Measurements from ENCODE around the gene DERL3.

DNA sequence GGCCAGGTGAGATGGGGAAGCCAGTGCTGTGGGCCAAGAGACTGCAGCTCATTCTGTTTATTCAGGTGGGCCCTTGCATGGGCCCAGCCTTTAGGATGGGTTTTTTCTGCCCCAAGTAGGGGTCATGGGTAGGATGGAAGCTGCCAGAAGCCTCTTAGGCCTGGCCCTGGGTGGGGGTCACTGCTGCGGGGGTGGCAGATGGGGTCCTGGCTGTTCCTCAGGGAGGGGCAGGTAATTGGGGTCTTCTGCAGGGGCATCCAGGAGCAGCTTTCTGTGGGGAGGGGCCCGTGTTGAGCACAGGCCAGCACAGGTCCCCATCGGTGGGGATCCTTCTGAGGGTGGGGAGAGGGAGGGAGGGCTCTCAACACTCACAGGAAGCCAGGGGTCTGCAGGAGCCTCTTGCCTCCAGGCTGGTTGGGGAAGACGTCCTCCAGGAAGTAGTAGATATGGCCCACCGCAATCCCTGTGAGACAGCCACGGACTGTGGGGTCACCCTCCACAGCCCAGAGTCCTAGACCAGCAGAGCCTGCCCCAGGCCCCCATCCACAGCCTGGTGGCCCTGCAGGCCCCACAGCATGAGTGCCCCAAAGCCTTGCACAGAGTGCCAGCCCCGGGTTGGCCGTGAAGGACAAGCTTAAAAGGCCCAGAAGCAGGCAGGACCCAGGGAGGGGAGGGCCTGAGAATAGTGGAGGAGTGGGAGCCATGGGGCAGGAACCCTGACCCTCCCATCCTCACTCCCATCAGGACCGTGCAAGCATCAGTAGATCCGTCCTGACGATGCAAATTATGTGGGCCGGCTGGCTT, 1.9 kb downstream of the DERL3 start:
- TF ChIP-seq EP300 (IDR thresholded peaks at IDR 0.05), result no peak
- no peak for TF ChIP-seq POLR2AphosphoS5 (IDR thresholded peaks at IDR 0.05)
- TF ChIP-seq POLR2A (IDR thresholded peaks at IDR 0.05), result no peak

Data from gastroesophageal sphincter (tissue), 2 donors.